Measurements from ENCODE around the gene KLC1.
A peak's percentile ranks its signal among the peaks of the same experiment; 100 is the strongest.

GRCh38 chr14:103712633-103713247, 83.7 kb downstream of the KLC1 start:
- TF ChIP-seq CTCF (IDR thresholded peaks at IDR 0.05) (no peak), POLR2A (IDR thresholded peaks at IDR 0.05) (no peak), EP300 (IDR thresholded peaks at IDR 0.05) (no peak), POLR2AphosphoS5 (IDR thresholded peaks at IDR 0.05) (peak in 1 of 3 donors; percentile 7)
